Measurements from ENCODE around the gene RREB1. TPM values are rescaled to one million over a fixed set of nuclear protein-coding genes. Genes with fewer than 3 reads are reported as not detected.

The RREB1 gene
- total RNA-seq, 1 donor from 2014 or later: 41.8 TPM

DNA sequence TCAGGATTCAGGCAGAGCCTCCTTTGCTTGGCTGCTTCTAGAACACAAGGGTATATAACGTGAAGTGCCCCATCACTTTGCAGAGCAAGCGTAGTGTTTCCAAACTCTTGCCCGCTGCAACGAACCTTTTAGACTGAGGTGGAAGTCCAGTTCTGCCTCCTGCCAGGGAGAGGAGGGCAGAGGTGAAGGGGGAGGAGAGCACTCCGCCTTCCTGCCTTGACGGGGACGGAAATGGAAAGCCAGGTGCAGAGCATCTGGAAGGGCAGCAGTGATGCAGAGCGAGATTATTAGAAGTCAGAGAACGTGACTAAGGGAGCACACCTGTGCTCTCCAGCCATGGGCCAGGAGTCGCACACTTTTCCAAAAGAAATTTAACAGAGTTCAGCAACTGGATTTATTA is 63.4 kb downstream of the RREB1 start:
- Mint-ChIP-seq H3K4me1 (ENCODE audit: low read depth, unreplicated experiment) (peaks cover 42% of the 10 kb centered on the region), H3K4me3 (ENCODE audit: unreplicated experiment) (no peak overlapping the region), H3K36me3 (ENCODE audit: low read depth, unreplicated experiment) (peaks cover 3% of the 10 kb centered on the region), H3K27me3 (ENCODE audit: low read depth, unreplicated experiment) (no peaks in the 10 kb centered on the region), H3K27ac (ENCODE audit: unreplicated experiment) (no peak overlapping the region), H3K9me3 (ENCODE audit: unreplicated experiment) (no peaks in the 10 kb centered on the region)
- no peak for FAIRE-seq
- no peaks in the 10 kb centered on the region for H3K36me3 ChIP-seq (ENCODE audit: insufficient read depth, low read length)
- H4K20me1 ChIP-seq (ENCODE audit: insufficient read depth, low read length): peaks cover 90% of the 10 kb centered on the region
- H3K9me3 ChIP-seq (ENCODE audit: insufficient read depth, low read depth, low read length): no peaks in the 10 kb centered on the region
- no peak overlapping the region for H3K27ac ChIP-seq (ENCODE audit: low read depth, low read length)
- H3K4me1 ChIP-seq (ENCODE audit: insufficient read depth, low read length): peaks cover 20% of the 10 kb centered on the region
- no peak overlapping the region for H3K4me2 ChIP-seq (ENCODE audit: low read length)
- TF ChIP-seq EZH2 (IDR thresholded peaks at IDR 0.05; ENCODE audit: insufficient read depth, low read length): no peak
- TF ChIP-seq, protein P1, sequence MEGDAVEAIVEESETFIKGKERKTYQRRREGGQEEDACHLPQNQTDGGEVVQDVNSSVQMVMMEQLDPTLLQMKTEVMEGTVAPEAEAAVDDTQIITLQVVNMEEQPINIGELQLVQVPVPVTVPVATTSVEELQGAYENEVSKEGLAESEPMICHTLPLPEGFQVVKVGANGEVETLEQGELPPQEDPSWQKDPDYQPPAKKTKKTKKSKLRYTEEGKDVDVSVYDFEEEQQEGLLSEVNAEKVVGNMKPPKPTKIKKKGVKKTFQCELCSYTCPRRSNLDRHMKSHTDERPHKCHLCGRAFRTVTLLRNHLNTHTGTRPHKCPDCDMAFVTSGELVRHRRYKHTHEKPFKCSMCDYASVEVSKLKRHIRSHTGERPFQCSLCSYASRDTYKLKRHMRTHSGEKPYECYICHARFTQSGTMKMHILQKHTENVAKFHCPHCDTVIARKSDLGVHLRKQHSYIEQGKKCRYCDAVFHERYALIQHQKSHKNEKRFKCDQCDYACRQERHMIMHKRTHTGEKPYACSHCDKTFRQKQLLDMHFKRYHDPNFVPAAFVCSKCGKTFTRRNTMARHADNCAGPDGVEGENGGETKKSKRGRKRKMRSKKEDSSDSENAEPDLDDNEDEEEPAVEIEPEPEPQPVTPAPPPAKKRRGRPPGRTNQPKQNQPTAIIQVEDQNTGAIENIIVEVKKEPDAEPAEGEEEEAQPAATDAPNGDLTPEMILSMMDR (IDR thresholded peaks at IDR 0.05; ENCODE audit: insufficient read depth, low read depth, low read length): no peak
- no peak overlapping the region for H3K9ac ChIP-seq (ENCODE audit: low read length)
- no peak overlapping the region for H2AFZ ChIP-seq (ENCODE audit: low read depth, low read length)
- peaks cover 98% of the 10 kb centered on the region for H3K79me2 ChIP-seq (ENCODE audit: insufficient read depth, low read length)
- DNase-seq (ENCODE audit: low read depth): no peak
- H3K4me3 ChIP-seq (ENCODE audit: insufficient read depth, low read depth, low read length): no peak overlapping the region
- H3K27me3 ChIP-seq (ENCODE audit: insufficient read depth, low read length): no peaks in the 10 kb centered on the region

DNA sequence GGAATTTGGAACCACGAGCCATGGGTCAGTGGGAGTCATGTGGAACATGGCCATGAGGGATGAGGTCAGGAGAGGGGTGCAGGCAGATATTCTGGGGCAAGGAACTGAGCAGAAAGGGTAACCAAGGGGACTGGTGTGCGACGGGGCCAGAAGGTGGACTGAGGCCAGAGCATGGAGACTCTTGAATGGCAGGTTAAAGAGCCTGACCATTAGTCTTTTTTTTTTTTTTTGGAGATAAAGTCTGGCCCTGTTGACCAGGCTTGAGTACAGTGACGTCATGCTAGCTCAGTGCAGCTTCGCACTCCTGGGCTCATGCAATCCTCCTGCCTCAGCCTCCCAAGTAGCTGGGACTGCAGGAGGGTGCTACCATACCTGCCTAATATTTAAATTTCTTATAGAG is 64.0 kb downstream of the RREB1 start:
- no peaks in the 10 kb centered on the region for H3K27me3 Mint-ChIP-seq (ENCODE audit: low read depth, unreplicated experiment)
- Histone ChIP-seq H3K9ac (ENCODE audit: low read length) (no peak overlapping the region), H3K9me3 (ENCODE audit: insufficient read depth, low read depth, low read length) (no peaks in the 10 kb centered on the region), H3K4me1 (ENCODE audit: insufficient read depth, low read length) (peaks cover 14% of the 10 kb centered on the region), H2AFZ (ENCODE audit: low read depth, low read length) (no peak overlapping the region), H3K4me3 (ENCODE audit: insufficient read depth, low read depth, low read length) (no peak overlapping the region), H3K4me2 (ENCODE audit: low read length) (no peak overlapping the region), H3K79me2 (ENCODE audit: insufficient read depth, low read length) (peaks cover 98% of the 10 kb centered on the region), H3K36me3 (ENCODE audit: insufficient read depth, low read length) (no peaks in the 10 kb centered on the region), H3K27ac (ENCODE audit: low read depth, low read length) (no peak overlapping the region), H3K27me3 (ENCODE audit: insufficient read depth, low read length) (no peaks in the 10 kb centered on the region), H4K20me1 (ENCODE audit: insufficient read depth, low read length) (peaks cover 90% of the 10 kb centered on the region)
- H3K4me1 Mint-ChIP-seq (ENCODE audit: low read depth, unreplicated experiment): peaks cover 37% of the 10 kb centered on the region
- no peaks in the 10 kb centered on the region for H3K9me3 Mint-ChIP-seq (ENCODE audit: unreplicated experiment)
- H3K4me3 Mint-ChIP-seq (ENCODE audit: unreplicated experiment): no peak overlapping the region
- FAIRE-seq (no peak), DNase-seq (ENCODE audit: low read depth) (no peak)
- TF ChIP-seq EZH2 (IDR thresholded peaks at IDR 0.05; ENCODE audit: insufficient read depth, low read length): no peak
- TF ChIP-seq, protein P1 (IDR thresholded peaks at IDR 0.05; ENCODE audit: insufficient read depth, low read depth, low read length): no peak
- no peak overlapping the region for H3K27ac Mint-ChIP-seq (ENCODE audit: unreplicated experiment)
- peaks cover 3% of the 10 kb centered on the region for H3K36me3 Mint-ChIP-seq (ENCODE audit: low read depth, unreplicated experiment)

DNA sequence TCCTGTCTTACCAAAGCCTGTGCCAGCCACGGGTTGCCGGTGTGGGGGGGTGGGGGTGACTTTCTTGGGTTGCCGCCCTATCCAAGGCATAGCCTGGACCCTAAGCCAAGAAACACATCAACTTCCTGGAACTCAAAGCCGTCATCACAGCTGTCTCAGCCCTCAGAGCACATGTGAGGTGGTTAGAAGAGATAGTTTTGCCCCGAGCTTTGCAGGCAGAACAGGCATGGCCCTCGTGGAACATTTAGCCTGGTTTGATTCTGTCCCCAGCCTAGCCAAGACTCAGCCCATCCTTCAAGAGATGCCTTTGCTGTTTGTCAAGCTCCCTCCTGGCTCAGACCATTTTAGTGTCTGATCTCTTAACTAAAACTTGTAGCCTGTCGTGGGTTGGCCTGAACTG is 64.9 kb downstream of the RREB1 start:
- Histone ChIP-seq H3K27ac (ENCODE audit: low read depth, low read length) (peak overlapping the region; percentile 44), H3K4me3 (ENCODE audit: insufficient read depth, low read depth, low read length) (no peak overlapping the region)
- FAIRE-seq: peak; percentile 50

More for the DNA sequence above, 64.9 kb downstream of the RREB1 start:
- Mint-ChIP-seq H3K36me3 (ENCODE audit: low read depth, unreplicated experiment) (no peaks in the 10 kb centered on the region), H3K4me3 (ENCODE audit: unreplicated experiment) (no peak overlapping the region), H3K27me3 (ENCODE audit: low read depth, unreplicated experiment) (no peaks in the 10 kb centered on the region), H3K27ac (ENCODE audit: unreplicated experiment) (no peak overlapping the region), H3K4me1 (ENCODE audit: low read depth, unreplicated experiment) (peaks cover 33% of the 10 kb centered on the region), H3K9me3 (ENCODE audit: unreplicated experiment) (no peaks in the 10 kb centered on the region)
- peak overlapping the region; percentile 50 for H3K4me2 ChIP-seq (ENCODE audit: low read length)
- TF ChIP-seq, protein P1 (IDR thresholded peaks at IDR 0.05; ENCODE audit: insufficient read depth, low read depth, low read length): no peak
- TF ChIP-seq EZH2 (IDR thresholded peaks at IDR 0.05; ENCODE audit: insufficient read depth, low read length): no peak
- peak; percentile 74 for DNase-seq (ENCODE audit: low read depth)
- peaks cover 95% of the 10 kb centered on the region for H3K79me2 ChIP-seq (ENCODE audit: insufficient read depth, low read length)
- H3K36me3 ChIP-seq (ENCODE audit: insufficient read depth, low read length): no peaks in the 10 kb centered on the region
- H3K27me3 ChIP-seq (ENCODE audit: insufficient read depth, low read length): no peaks in the 10 kb centered on the region
- no peaks in the 10 kb centered on the region for H3K9me3 ChIP-seq (ENCODE audit: insufficient read depth, low read depth, low read length)
- H2AFZ ChIP-seq (ENCODE audit: low read depth, low read length): no peak overlapping the region
- H4K20me1 ChIP-seq (ENCODE audit: insufficient read depth, low read length): peaks cover 91% of the 10 kb centered on the region
- no peak overlapping the region for H3K9ac ChIP-seq (ENCODE audit: low read length)
- peaks cover 12% of the 10 kb centered on the region for H3K4me1 ChIP-seq (ENCODE audit: insufficient read depth, low read length)
